Trophoblast cell (in vitro differentiated cells and primary cell): ENCODE results near the gene SLC22A23.

ENCODE experiments used
- DNase-seq, 2 donors: peaks; one replicate each; pipeline ENCODE4 v3.0.0-alpha.2; 2016
- H2AFZ ChIP-seq: 2 replicates; pipeline ENCODE4 v1.6.1; 2013; ENCODE audit warnings: low read length, moderate library complexity, mild to moderate bottlenecking; ENCODE audit not compliant: insufficient read depth, poor library complexity
- H2AK5ac ChIP-seq: 2 replicates; pipeline ENCODE4 v1.6.1; 2013; ENCODE audit warnings: mild to moderate bottlenecking, low read length
- H2BK120ac ChIP-seq: 2 replicates; pipeline ENCODE4 v1.6.1; 2013; ENCODE audit warnings: low read length, mild to moderate bottlenecking, moderate library complexity; ENCODE audit not compliant: insufficient read depth, poor library complexity
- H2BK12ac ChIP-seq: 2 replicates; pipeline ENCODE4 v1.6.1; 2013; ENCODE audit warnings: mild to moderate bottlenecking, low read length, moderate library complexity
- H2BK5ac ChIP-seq: 2 replicates; pipeline ENCODE4 v1.6.1; 2013; ENCODE audit warnings: low read length, low read depth, moderate library complexity, mild to moderate bottlenecking; ENCODE audit not compliant: poor library complexity
- H3K14ac ChIP-seq: 2 replicates; pipeline ENCODE4 v1.6.1; 2013; ENCODE audit warnings: mild to moderate bottlenecking, low read length
- H3K18ac ChIP-seq: 2 replicates; pipeline ENCODE4 v1.6.1; 2013; ENCODE audit warnings: mild to moderate bottlenecking, low read length
- H3K23ac ChIP-seq: 2 replicates; pipeline ENCODE4 v1.6.1; 2013; ENCODE audit warnings: low read length
- H3K27ac ChIP-seq: 2 replicates; pipeline ENCODE4 v1.5.1; 2013; ENCODE audit warnings: low read depth, mild to moderate bottlenecking, inconsistent platforms, low read length, moderate library complexity
- H3K27me3 ChIP-seq: 2 replicates; pipeline ENCODE4 v1.6.1; 2013; ENCODE audit warnings: inconsistent platforms, mild to moderate bottlenecking, low read length, moderate library complexity; ENCODE audit not compliant: insufficient read depth
- H3K36me3 ChIP-seq, 2 experiments: 1 replicate in 1 of 2; 2 replicates in 1 of 2; pipeline ENCODE4 v1.6.1; 2013; ENCODE audit warnings: low read length in 2 of 2, mild to moderate bottlenecking in 2 of 2, moderate library complexity in 1 of 2; ENCODE audit not compliant: insufficient read depth in 2 of 2, control insufficient read depth in 1 of 2
- H3K4ac ChIP-seq: 2 replicates; pipeline ENCODE4 v1.6.1; 2013; ENCODE audit warnings: low read depth, mild to moderate bottlenecking, low read length, moderate library complexity
- H3K4me1 ChIP-seq, 2 experiments: 1 replicate in 1 of 2; 2 replicates in 1 of 2; pipeline ENCODE4 v1.6.1; 2013; ENCODE audit warnings: low read length in 2 of 2, mild to moderate bottlenecking in 2 of 2, moderate library complexity in 1 of 2; ENCODE audit not compliant: insufficient read depth in 2 of 2, control insufficient read depth in 1 of 2
- H3K4me2 ChIP-seq: 2 replicates; pipeline ENCODE4 v1.6.1; 2013; ENCODE audit warnings: inconsistent platforms, mild to moderate bottlenecking, low read length, moderate library complexity
- H3K4me3 ChIP-seq: 2 replicates; pipeline ENCODE4 v1.5.1; 2013; ENCODE audit warnings: mild to moderate bottlenecking, low read depth, low read length, inconsistent platforms
- H3K79me1 ChIP-seq: one replicate; pipeline ENCODE4 v1.6.1; 2013; ENCODE audit warnings: low read length
- H3K79me2 ChIP-seq: 2 replicates; pipeline ENCODE4 v1.6.1; 2013; ENCODE audit warnings: low read length, mild to moderate bottlenecking; ENCODE audit not compliant: control insufficient read depth, insufficient read depth, poor library complexity
- H3K9ac ChIP-seq: 2 replicates; pipeline ENCODE4 v1.6.1; 2013; ENCODE audit warnings: mild to moderate bottlenecking, low read length
- H3K9me3 ChIP-seq: 2 replicates; pipeline ENCODE4 v1.6.1; 2013; ENCODE audit warnings: low read depth, mild to moderate bottlenecking, control low read depth, inconsistent platforms, low read length; ENCODE audit not compliant: insufficient read depth
- H4K12ac ChIP-seq: 2 replicates; pipeline ENCODE4 v1.6.1; 2013; ENCODE audit warnings: low read depth, mild to moderate bottlenecking, low read length, moderate library complexity
- H4K8ac ChIP-seq: 2 replicates; pipeline ENCODE4 v1.6.1; 2013; ENCODE audit warnings: low read depth, mild to moderate bottlenecking, low read length, moderate library complexity
- H4K91ac ChIP-seq: one replicate; pipeline ENCODE4 v1.6.1; 2013; ENCODE audit warnings: low read depth, mild to moderate bottlenecking, low read length, moderate library complexity
- WGBS: extraction: QIAGEN DNeasy Blood & Tissue Kit; methylation state at CpG from one replicate; pipeline ENCODE4 v1.1.7; 2013; ENCODE audit warnings: missing lambda C conversion rate; ENCODE audit not compliant: insufficient read length, insufficient coverage; ENCODE audit errors: extremely low coverage; 5-methylcytosine and 5-hydroxymethylcytosine counted together

SLC22A23 gene

GRCh38 chr6:3237761-3238662, 218.8 kb downstream of the SLC22A23 start:
- no peaks in the 10 kb centered on the region for H3K79me1 ChIP-seq
- H3K4ac ChIP-seq = no peak overlapping the region
- H3K36me3 ChIP-seq = no peaks in the 10 kb centered on the region
- H3K27ac ChIP-seq = no peak overlapping the region
- no peak overlapping the region for H4K91ac ChIP-seq
- no peak overlapping the region for H3K14ac ChIP-seq
- H2BK120ac ChIP-seq = no peak overlapping the region
- H4K12ac ChIP-seq = no peak overlapping the region
- H2AFZ ChIP-seq = no peak overlapping the region
- no peaks in the 10 kb centered on the region for H3K27me3 ChIP-seq
- WGBS = no CpG with 5 or more reads among the region's 24 CpGs
- no peak overlapping the region for H2BK5ac ChIP-seq
- H3K9me3 ChIP-seq = no peaks in the 10 kb centered on the region
- no peak overlapping the region for H3K4me3 ChIP-seq
- no peak overlapping the region for H3K23ac ChIP-seq
- no peak overlapping the region for H2AK5ac ChIP-seq
- H2BK12ac ChIP-seq = no peak overlapping the region
- no peak overlapping the region for H3K18ac ChIP-seq
- H3K4me1 ChIP-seq = peaks cover 2% of the 10 kb centered on the region in 2 experiments
- no peak overlapping the region for H3K9ac ChIP-seq
- H3K4me2 ChIP-seq = no peak overlapping the region
- H3K79me2 ChIP-seq = no peaks in the 10 kb centered on the region
- peak in 1 of 2 donors; percentile 21 for DNase-seq
- no peak overlapping the region for H4K8ac ChIP-seq

- Histone ChIP-seq H4K12ac (no peak overlapping the region), H2AK5ac (no peak overlapping the region), H3K9me3 (no peaks in the 10 kb centered on the region), H3K18ac (no peak overlapping the region), H3K4me2 (no peak overlapping the region), H3K36me3 (no peaks in the 10 kb centered on the region), H3K4ac (no peak overlapping the region), H4K8ac (no peak overlapping the region), H2AFZ (no peak overlapping the region), H3K79me2 (peaks cover 4% of the 10 kb centered on the region), H3K27ac (no peak overlapping the region), H2BK5ac (no peak overlapping the region), H3K23ac (no peak overlapping the region), H3K14ac (no peak overlapping the region), H3K9ac (no peak overlapping the region), H2BK12ac (no peak overlapping the region), H3K27me3 (peaks cover 11% of the 10 kb centered on the region), H3K4me1 (peaks cover 8 to 9% of the 10 kb centered on the region in 2 experiments), H4K91ac (no peak overlapping the region), H3K79me1 (peaks cover 4% of the 10 kb centered on the region), H3K4me3 (no peak overlapping the region), H2BK120ac (no peak overlapping the region)
- no CpG with 5 or more reads among the region's 3 CpGs for WGBS
- no peak for DNase-seq
Measured at GRCh38 chr6:3236005-3236404, 220.8 kb downstream of the SLC22A23 start.

GRCh38 chr6:3235486-3235885, 221.4 kb downstream of the SLC22A23 start:
- H3K9ac ChIP-seq = no peak overlapping the region
- WGBS = no CpG with 5 or more reads among the region's 2 CpGs
- no peak overlapping the region for H3K4me3 ChIP-seq
- H3K9me3 ChIP-seq = no peaks in the 10 kb centered on the region
- no peak overlapping the region for H4K91ac ChIP-seq
- H4K8ac ChIP-seq = no peak overlapping the region
- H2BK120ac ChIP-seq = no peak overlapping the region
- H2BK12ac ChIP-seq = no peak overlapping the region
- no peak overlapping the region for H2AK5ac ChIP-seq
- no peak overlapping the region for H3K18ac ChIP-seq
- H4K12ac ChIP-seq = no peak overlapping the region
- H2AFZ ChIP-seq = no peak overlapping the region
- peaks cover 4% of the 10 kb centered on the region for H3K79me2 ChIP-seq
- H3K27me3 ChIP-seq = peaks cover 15% of the 10 kb centered on the region
- no peaks in the 10 kb centered on the region for H3K36me3 ChIP-seq
- no peak overlapping the region for H3K4me2 ChIP-seq
- H3K27ac ChIP-seq = no peak overlapping the region
- H3K4ac ChIP-seq = no peak overlapping the region
- no peak overlapping the region for H3K14ac ChIP-seq
- no peak overlapping the region for H3K23ac ChIP-seq
- no peak overlapping the region for H2BK5ac ChIP-seq
- H3K79me1 ChIP-seq = peaks cover 4% of the 10 kb centered on the region
- H3K4me1 ChIP-seq = peaks cover 8 to 10% of the 10 kb centered on the region in 2 experiments
- DNase-seq = no peak

- Histone ChIP-seq H4K91ac (no peak overlapping the region), H4K12ac (no peak overlapping the region), H2AFZ (no peak overlapping the region), H3K79me1 (peaks cover 4% of the 10 kb centered on the region), H3K27ac (no peak overlapping the region), H2BK120ac (no peak overlapping the region), H3K4ac (no peak overlapping the region), H3K4me1 (peaks cover 10 to 15% of the 10 kb centered on the region in 2 experiments), H2BK5ac (no peak overlapping the region), H2BK12ac (no peak overlapping the region), H3K4me2 (no peak overlapping the region), H3K79me2 (peaks cover 5% of the 10 kb centered on the region), H4K8ac (no peak overlapping the region), H3K9me3 (peaks cover 2% of the 10 kb centered on the region), H3K27me3 (peaks cover 29% of the 10 kb centered on the region), H3K18ac (no peak overlapping the region), H3K36me3 (no peaks in the 10 kb centered on the region), H3K9ac (no peak overlapping the region), H3K4me3 (no peak overlapping the region), H3K14ac (no peak overlapping the region), H3K23ac (no peak overlapping the region), H2AK5ac (no peak overlapping the region)
- no CpG with 5 or more reads among the region's 3 CpGs for WGBS
- DNase-seq = no peak
Measured at GRCh38 chr6:3233904-3234303, 222.9 kb downstream of the SLC22A23 start.
